ENCODE measurements around the gene SH3RF3.

SH3RF3 gene

GRCh38 chr2:109538546-109538945, 409.5 kb downstream of the SH3RF3 start:
- DNase-seq = no peak

DNA sequence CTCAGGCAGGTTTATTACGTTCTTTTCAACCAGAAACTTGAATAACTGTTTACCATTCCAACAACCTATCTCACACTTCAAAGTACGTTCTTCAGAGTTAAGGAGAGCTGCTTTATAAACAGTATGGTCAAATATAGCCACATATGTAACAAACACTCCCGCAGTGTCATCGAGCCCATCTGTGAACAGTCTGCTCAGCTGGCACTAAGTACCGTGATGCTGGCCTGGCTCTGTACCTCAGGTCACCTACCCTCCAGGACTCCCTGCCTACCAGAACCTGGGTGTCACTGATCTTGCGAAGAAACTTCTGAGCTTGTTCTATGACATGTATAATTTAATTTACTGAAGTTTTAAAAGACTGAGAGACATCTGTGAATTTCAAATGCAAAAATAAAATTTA, 413.4 kb downstream of the SH3RF3 start:
- no peak for DNase-seq

- DNase-seq = peak; percentile 3
Observed at GRCh38 chr2:109545828-109546713, 417.1 kb downstream of the SH3RF3 start.

- DNase-seq = no peak
Observed at GRCh38 chr2:109547280-109547679, 418.3 kb downstream of the SH3RF3 start.

DNA sequence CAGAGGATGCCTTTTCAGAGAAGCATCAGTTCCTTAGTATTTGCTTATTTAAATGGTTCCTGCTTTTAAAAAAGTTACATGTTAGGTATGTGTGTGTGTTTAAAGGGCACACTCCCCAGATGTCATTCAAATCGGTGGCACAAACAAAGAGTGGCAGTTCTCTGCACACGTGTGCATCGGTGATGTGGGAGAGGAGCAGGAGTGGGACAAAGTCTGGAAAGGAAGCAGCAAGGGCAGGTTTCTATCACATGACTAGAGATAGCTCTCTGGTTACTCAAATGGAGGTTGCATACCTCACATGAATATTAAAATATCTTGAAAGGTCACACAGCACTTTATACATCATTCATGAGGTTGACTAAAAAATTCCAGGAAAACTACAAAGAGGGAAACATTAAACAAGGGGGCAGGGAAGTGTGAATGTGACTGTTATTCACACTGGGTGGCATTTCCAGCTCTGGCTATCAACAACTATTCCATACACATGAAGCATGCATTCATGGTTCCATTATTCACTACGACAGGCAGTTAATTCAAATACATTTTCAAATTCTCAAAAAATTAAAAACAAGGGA, 420.1 kb downstream of the SH3RF3 start:
- DNase-seq = no peak
